Sigmoid colon (tissue), 4 donors: ENCODE data around the gene KRTAP5-11.

Experiments
- EP300 ChIP-seq, 4 donors: sonication (generic); formaldehyde crosslinking; IDR thresholded peaks; one replicate each; pipeline ENCODE4 v1.6.1; 2017; ENCODE audit warnings: antibody characterized with exemption in 4 of 4
- POLR2A ChIP-seq, 2 donors: fragments of 450-650 bp; IDR thresholded peaks; one replicate each; pipeline ENCODE4 v1.6.1; 2016; ENCODE audit warnings: antibody characterized with exemption in 2 of 2, mild to moderate bottlenecking in 2 of 2, moderate library complexity in 2 of 2
- POLR2AphosphoS5 ChIP-seq, 4 donors: sonication (generic); formaldehyde crosslinking; IDR thresholded peaks; one replicate each; pipeline ENCODE4 v1.6.1; 2017; ENCODE audit warnings: antibody characterized with exemption in 4 of 4
- TF ChIP-seq, protein P1 (sequence below), 4 experiments: fragments of 450-650 bp in 3 of 4; fragments of 200-600 bp in 1 of 4; IDR thresholded peaks; one replicate each; pipeline ENCODE4 v1.5.1; 2016 to 2019; ENCODE audit warnings: antibody characterized with exemption in 4 of 4, mild to moderate bottlenecking in 3 of 4, moderate library complexity in 2 of 4

DNA sequence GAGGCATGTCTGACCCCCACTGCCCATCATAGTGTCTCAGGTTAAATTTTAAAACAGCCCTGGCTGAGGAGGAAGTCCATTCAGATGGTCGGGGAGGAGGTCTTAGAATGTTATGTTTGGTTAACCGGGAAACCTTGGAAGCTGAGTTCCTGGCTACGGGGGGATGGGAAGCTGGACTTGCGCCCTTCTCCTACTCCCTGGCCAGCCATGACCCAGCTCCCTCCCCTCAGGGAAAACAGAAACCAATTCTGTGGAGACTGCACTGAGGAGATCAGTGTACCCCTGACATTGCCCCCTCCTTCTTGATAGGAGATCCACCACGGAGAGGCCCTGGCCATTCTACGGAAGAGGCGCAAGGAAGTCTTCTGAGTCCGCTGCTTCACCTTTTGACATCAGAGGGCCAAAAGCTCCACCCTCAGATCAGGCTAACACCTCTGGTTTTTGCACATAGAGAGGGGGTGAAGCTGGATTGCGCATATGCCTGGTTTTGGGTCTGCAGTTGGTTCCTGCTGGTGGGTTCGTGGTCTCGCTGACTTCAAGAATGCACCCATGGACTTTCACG lies 37.2 kb downstream of the KRTAP5-11 start:
- TF ChIP-seq, protein P1, sequence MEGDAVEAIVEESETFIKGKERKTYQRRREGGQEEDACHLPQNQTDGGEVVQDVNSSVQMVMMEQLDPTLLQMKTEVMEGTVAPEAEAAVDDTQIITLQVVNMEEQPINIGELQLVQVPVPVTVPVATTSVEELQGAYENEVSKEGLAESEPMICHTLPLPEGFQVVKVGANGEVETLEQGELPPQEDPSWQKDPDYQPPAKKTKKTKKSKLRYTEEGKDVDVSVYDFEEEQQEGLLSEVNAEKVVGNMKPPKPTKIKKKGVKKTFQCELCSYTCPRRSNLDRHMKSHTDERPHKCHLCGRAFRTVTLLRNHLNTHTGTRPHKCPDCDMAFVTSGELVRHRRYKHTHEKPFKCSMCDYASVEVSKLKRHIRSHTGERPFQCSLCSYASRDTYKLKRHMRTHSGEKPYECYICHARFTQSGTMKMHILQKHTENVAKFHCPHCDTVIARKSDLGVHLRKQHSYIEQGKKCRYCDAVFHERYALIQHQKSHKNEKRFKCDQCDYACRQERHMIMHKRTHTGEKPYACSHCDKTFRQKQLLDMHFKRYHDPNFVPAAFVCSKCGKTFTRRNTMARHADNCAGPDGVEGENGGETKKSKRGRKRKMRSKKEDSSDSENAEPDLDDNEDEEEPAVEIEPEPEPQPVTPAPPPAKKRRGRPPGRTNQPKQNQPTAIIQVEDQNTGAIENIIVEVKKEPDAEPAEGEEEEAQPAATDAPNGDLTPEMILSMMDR (IDR thresholded peaks at IDR 0.05): no peak
- TF ChIP-seq POLR2AphosphoS5 (IDR thresholded peaks at IDR 0.05) (no peak), POLR2A (IDR thresholded peaks at IDR 0.05) (no peak), EP300 (IDR thresholded peaks at IDR 0.05) (no peak)
